NCI-H226 (cell line): Measurements from ENCODE around the gene ATP7A.
"Not testable (repeated sequence)": the region's sequence is repeated elsewhere in the genome, so short reads cannot be mapped to it uniquely, and the experiment has no call there.

Experiments
- DNase-seq: peaks from one replicate; pipeline ENCODE4 v3.0.0-alpha.2; 2015

The ATP7A gene

DNA sequence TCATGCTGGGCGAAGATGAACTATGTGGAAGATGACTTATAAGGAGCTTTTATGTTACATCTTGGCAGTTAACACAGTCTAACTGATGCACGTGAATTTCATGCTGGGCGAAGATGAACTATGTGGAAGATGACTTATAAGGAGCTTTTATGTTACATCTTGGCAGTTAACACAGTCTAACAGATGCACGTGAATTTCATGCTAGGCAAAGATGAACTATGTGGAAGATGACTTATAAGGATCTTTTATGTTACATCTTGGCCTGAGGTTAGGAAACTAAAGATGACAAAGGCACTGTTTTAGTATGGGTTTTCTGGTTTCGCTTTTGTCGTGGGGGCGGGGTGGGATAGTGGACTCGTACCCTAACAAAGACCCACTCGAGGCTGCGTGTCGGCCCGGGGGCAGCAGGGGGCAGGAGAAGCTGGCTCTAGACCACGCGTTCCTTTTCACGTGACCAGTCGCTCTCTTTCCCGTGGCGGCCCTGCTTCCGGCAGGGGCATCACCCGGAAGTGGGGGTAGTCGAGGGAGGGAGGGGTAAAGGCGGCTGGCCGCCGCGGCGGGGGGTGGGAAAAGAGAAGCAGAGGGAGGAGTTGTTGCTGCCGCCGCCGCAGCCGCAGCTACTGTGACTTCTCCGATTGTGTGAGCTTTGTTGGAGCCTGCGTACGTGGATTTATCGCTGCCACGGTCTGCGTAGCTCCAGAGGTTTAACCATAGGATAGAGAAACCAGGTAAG is at the start of gene ATP7A:
Gene ATP7A (plus strand): TSS at position 586 of the 733 bp plus-strand sequence. CDS start 60,949 bp downstream, outside the sequence.
- DNase-seq, result peak; percentile 81

DNA sequence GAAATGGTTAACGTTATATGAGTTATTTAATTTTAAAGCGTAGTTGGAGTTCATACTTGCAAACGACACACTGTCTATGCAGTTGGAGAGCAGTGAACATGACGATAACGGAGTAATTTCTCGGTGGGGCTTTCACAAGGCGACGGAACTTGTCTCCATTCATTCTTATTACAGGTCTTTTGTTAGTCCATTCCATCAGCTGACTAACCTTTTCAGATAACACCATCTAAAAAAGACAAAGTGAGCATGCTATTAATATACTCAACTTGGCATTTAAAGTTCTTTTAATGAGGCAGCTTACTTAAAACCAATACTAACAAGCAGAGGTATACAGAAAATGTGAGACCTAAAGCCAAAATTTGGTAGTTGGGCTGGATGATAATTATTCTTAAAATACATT is 35.1 kb upstream of the ATP7A start:
- no peak for DNase-seq

- not testable (repeated sequence) for DNase-seq
Measured at GRCh38 chrX:77881418-77881817, 29.1 kb upstream of the ATP7A start.

DNA sequence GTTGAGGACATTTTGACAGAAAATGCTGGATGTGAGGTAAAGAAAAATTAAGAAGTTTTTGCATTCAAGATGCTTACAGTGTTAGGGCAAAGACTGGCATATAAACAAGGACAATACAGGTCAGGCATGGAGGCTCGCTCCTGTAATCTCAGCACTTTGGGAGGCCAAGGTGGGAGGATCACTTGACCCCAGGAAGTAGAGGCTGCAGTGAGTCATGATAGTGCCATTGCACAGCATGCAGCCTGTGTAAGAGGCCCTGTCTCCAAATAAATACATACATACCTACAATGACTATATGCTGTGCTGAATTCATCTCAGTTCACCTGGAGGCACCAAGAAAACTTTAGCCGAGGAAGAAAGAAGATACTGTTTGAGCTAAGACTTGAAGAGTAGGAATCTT is 17.6 kb upstream of the ATP7A start:
- no peak for DNase-seq

DNA sequence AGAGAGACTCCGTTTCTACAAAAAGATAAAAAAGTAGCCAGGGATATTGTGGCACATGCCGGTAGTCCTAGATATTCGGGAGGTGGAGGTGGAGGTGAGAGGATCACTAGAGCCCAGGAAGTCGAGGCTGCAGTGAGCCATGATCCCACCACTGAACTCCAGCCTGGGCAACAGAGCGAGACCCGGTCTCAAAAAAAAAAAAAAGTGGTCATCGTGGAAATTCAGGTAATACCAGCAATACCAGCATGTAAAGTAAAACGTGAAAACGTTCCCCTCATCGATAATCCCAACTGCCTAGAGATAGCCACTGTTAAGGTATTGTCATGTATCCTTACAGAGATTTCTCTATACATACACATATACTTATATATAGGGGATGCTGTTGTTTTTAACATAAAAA is 16.8 kb upstream of the ATP7A start:
- DNase-seq, result no peak

GRCh38 chrX:77894921-77895886 is 15.3 kb upstream of the ATP7A start, which contains the start of gene MAGT1:
TSS of gene MAGT1 (minus strand) at chrX:77895435. CDS start at chrX:77895410, 25 bp downstream.
- peak; percentile 87 for DNase-seq

GRCh38 chrX:77899081-77899828 is 11.2 kb upstream of the ATP7A start, which contains the start of gene COX7B:
TSS of gene COX7B (plus strand) at chrX:77899468. CDS start at chrX:77899554, 86 bp downstream.
- DNase-seq, result peak; percentile 86

- DNase-seq, result no peak
Measured at GRCh38 chrX:77900688-77901087, 9.8 kb upstream of the ATP7A start.

DNA sequence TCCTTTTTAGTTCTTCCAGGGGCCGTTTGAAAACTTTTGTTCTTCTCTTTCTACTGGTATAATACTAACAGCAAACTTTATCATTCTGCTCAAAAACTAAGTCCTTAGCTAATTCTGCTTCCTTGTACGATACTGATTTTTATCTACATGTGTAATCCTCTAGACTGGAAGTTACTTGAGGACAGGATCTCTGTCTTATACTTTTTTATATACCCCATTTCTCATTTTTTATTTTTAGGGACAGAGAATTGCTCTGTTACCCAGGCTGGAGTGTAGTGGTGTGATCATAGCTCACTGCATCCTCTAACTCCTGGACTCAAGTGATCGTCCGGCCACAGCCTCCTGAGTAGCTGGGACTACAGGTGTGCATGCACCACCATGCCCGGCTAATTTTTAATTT is 9.0 kb upstream of the ATP7A start:
- DNase-seq, result no peak

DNA sequence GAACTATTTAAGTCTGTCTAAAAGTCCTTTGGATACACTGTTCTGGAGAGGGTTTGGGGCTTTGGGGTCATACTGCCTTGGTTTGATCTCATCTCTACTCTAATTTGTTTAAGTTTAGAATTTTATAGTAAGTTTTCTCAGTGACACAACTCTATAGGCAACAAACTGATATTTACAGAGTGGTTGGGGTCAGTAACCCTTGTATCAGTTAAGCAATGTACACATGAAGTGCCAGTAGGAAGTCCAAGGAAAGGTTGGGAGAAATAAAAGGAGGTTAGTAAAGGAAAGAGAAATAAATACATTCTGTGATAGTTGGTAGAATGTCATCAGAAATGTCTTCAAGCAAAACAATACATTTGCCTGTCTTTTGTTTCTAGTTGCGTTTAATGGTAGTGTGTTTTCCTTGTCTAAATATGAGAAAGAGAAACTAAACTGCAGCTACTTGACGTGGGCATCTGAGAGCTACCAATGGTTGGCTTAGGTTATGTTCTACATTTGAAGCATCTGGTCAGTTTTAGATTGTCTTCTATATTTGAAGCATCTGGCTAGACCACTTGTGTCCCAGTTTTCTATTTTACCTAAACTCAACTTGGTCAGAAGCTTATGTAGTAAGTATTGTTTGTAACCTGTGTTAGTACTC is 6.9 kb downstream of the ATP7A start:
- DNase-seq, result no peak

DNA sequence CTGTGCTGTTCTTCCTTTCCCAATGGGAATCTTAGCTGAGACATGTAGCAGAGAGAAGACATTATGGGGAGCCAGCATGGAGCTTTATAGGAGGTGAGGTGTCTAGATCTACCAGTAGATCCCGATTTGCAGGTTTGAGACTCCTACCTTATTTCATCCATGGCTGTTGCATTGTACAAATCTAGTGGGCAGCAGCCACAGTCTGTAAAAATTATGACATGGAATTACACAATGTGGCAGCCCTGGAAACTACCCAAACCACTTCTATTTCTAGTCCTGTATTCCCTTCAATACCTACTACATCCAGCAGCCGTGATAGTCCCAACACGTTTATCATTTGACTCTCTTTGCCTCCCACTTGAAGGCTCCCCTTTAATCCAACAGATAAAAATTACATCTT is 8.1 kb downstream of the ATP7A start:
- DNase-seq, result peak; percentile 15

DNA sequence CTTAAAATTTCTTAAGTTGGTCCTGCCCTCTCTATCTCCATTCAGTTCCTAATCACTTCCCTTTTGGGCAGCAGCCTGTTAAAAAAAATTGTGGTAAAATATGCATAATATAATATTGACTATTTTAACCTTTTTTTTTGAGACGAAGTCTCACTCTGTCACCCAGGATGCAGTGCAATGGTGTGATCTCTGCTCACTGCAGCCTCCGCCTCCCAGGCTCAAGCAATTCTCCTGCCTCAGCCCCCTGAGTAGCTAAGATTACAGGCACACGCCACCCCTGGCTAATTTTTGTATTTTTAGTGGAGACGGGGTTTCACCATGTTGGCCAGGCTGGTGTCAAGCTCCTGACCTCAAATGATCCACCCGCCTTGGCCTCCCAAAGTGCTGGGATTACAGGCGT is 8.9 kb downstream of the ATP7A start:
- not testable (repeated sequence) for DNase-seq

DNA sequence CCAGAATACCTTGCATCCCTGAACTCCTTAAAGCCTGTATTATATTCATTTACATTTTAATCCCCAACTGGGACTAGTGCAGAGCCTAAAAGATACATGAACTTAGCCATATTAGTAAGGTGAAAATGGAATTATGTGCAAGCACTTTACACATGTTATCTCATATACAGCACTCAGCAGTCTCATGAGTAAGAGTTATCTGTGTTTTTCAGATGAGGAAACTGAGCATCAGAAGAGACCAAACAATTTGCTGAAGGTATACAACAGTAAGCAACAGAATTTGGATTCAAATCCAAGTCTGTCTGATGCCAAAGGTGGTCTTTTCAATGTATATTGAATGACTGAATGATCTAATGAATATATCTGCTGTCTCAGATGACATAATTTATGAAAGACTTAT is 12.3 kb downstream of the ATP7A start:
- DNase-seq, result no peak

DNA sequence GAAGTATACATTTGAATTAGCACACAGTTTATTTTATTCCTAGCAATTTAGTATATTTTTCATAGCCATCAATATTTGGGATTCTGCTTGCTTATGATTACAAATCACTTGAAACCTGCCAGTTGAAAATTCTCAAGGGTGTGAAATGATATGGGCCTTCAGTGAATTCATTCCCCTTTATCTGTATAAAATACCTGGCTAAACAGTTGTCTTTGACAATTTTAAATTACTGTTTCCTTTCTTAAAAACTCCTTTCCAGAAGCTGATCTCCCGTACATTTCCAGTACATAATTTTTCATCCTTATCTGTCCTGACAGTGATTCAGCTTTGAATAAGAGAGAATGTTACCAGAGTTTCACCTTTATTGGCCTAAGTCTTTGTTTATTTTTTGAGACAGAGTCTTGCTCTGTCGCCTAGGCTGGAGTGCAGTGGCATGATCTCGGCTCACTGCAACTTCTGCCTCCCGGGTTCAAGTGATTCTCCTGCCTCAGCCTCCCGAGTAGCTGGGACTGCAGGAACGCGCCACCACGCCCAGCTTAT is 13.9 kb downstream of the ATP7A start:
- peak; percentile 15 for DNase-seq

GRCh38 chrX:77925764-77926163 is 15.3 kb downstream of the ATP7A start:
- no peak for DNase-seq

DNA sequence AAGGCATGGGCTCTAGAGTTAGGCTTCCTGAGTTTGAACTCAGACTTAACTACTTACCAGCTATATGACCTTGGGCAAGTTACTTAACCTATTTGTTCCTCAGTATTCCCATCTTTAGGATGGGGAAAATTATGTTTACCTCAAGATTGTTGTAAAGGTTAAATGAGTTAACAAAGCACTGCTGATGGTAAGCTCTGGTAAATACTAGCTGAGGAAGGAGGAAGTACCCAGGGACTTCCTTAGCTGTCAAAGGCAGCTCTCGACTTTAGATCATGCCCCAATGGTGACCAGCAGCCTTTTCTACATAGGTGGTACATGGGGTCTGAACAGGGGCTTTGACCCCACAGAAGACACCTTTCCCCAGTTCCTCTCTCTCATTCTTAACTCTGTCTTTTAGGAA is 20.1 kb downstream of the ATP7A start:
- no peak for DNase-seq

DNA sequence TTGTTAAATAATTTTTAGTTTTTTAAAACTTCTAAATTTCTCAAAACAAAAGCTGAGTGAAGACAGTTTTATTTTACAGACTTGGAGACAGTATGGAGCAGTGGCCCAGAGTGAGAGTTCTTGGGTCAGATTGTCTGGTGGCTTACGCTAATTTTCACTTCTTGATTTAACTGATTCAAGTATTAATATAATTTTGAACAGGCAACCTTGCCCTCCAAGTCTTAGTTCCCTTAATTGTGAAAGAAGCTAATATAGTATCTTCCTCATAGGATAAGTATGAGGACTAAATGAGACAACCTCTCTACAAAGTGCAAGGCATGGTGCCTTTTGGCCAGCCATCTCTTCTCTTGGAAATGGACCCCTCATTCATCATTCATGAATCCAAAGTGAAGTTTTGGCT is 25.4 kb downstream of the ATP7A start:
- DNase-seq, result no peak

- DNase-seq, result no peak
Measured at GRCh38 chrX:77936299-77936698, 25.8 kb downstream of the ATP7A start.

GRCh38 chrX:77937291-77937690 is 26.8 kb downstream of the ATP7A start:
- DNase-seq, result peak; percentile 59

- no peak for DNase-seq
Measured at GRCh38 chrX:77938083-77938680, 27.7 kb downstream of the ATP7A start.

DNA sequence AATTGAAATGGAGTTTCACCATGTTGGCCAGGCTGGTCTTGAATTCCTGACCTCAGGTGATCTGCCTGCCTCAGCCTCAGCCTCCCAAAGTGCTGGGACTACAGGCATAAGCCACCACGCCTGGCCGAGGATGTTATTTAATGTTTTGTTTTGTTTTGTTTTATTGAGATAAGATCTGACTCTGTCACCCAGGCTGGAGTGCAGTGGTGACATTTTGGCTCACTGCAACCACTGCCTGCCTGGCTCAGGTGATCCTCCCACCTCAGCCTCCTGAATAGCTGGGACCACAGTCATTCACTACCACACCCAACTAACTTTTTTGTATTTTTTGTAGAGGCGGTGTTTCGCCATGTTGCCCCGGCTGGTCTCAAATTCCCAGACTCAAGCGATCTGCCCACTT is 34.5 kb downstream of the ATP7A start:
- DNase-seq, result not testable (repeated sequence)
